22Rv1 (cell line): ENCODE data around the gene TCTN3.
"Not testable (repeated sequence)": the region's sequence is repeated elsewhere in the genome, so short reads cannot be mapped to it uniquely, and the experiment has no call there.

Experiments
- H3K27ac ChIP-seq: fragments of 450-650 bp; 2 replicates; pipeline ENCODE4 v1.5.1; 2017
- CTCF ChIP-seq: fragments of 450-650 bp; IDR thresholded peaks from 2 replicates; pipeline ENCODE4 v1.5.1; 2017; ENCODE audit warnings: mild to moderate bottlenecking
- ZFX ChIP-seq: fragments of 450-650 bp; IDR thresholded peaks from 2 replicates; pipeline ENCODE4 v1.6.1; 2017; ENCODE audit warnings: antibody characterized with exemption, borderline replicate concordance

Gene TCTN3

GRCh38 chr10:95729323-95730055 lies 35.8 kb upstream of the TCTN3 start:
- no peak overlapping the region for H3K27ac ChIP-seq
- no peak for TF ChIP-seq ZFX
- TF ChIP-seq CTCF, result no peak

GRCh38 chr10:95728526-95728925 lies 34.8 kb upstream of the TCTN3 start:
- H3K27ac ChIP-seq, result no peak overlapping the region
- no peak for TF ChIP-seq ZFX
- TF ChIP-seq CTCF, result no peak

- H3K27ac ChIP-seq, result not testable (repeated sequence)
These were observed 28.8 kb upstream of the TCTN3 start for GRCh38 chr10:95722496-95722895.

- not testable (repeated sequence) for H3K27ac ChIP-seq
These were observed 27.0 kb upstream of the TCTN3 start for GRCh38 chr10:95720745-95721144.

- H3K27ac ChIP-seq, result no peak overlapping the region
- no peak for TF ChIP-seq CTCF
- no peak for TF ChIP-seq ZFX
These were observed 23.1 kb upstream of the TCTN3 start for GRCh38 chr10:95716866-95717265.

- H3K27ac ChIP-seq, result no peak overlapping the region
- no peak for TF ChIP-seq ZFX
- TF ChIP-seq CTCF, result no peak
These were observed 22.7 kb upstream of the TCTN3 start for GRCh38 chr10:95716466-95716865.

GRCh38 chr10:95711492-95711891 lies 17.8 kb upstream of the TCTN3 start:
- TF ChIP-seq CTCF, result no peak
- TF ChIP-seq ZFX, result no peak
- H3K27ac ChIP-seq, result no peak overlapping the region

- H3K27ac ChIP-seq, result no peak overlapping the region
- TF ChIP-seq CTCF, result no peak
- no peak for TF ChIP-seq ZFX
These were observed 13.3 kb upstream of the TCTN3 start for GRCh38 chr10:95706990-95707389.
